GM12878 (cell line): Measurements from ENCODE around the gene ZNF507. TPM values are rescaled to one million over a fixed set of nuclear protein-coding genes. Genes with fewer than 3 reads are reported as not detected.

Source experiments
- ATAC-seq: fragments of 200-7000 bp; cut with Tn5 transposase; 3 replicates; pipeline ENCODE4 v1.9.1; 2020; ENCODE audit warnings: mild to moderate bottlenecking, moderate library complexity
- BruUV-seq: library from RNA; stranded (reverse); fragments of 400-500 nt; replicated peaks from 2 replicates; lab custom pipeline; 2021; lab: Mats Ljungman, UMichigan
- CTCF ChIA-PET: fragments of 300-600 bp; sonication (Branson Sonifier 250); formaldehyde crosslinking; extraction: SDS; loops from one replicate; lab custom pipeline; 2021; ENCODE audit warnings: inconsistent platforms; lab: Yijun Ruan, JAX
- POLR2A ChIA-PET: fragments of 350-600 bp; formaldehyde crosslinking; extraction: SDS; loops from one replicate; lab custom pipeline; 2021; ENCODE audit warnings: inconsistent platforms; lab: Charles Lee
- RAD21 ChIA-PET: fragments of 300-600 bp; sonication (Branson Sonifier 250); formaldehyde crosslinking; loops from one replicate; lab custom pipeline; 2023; ENCODE audit warnings: antibody characterized with exemption; ENCODE audit not compliant: unreplicated experiment; lab: Charles Lee
- SMC1A ChIA-PET: fragments of 300-600 bp; sonication (Branson Sonifier 250); formaldehyde crosslinking; loops from one replicate; lab custom pipeline; 2023; ENCODE audit not compliant: unreplicated experiment, uncharacterized antibody; lab: Charles Lee
- DNase-seq: peaks from one replicate; pipeline ENCODE4 v3.0.0-alpha.2; 2011; ENCODE audit warnings: low read depth, low spot score
- FAIRE-seq: peaks from 3 replicates; lab custom pipeline; 2011; peaks lifted over from hg19 to GRCh38; lab: Jason Lieb, UNC
- H2AFZ ChIP-seq: 2 replicates; pipeline ENCODE4 v1.6.0; 2011; ENCODE audit warnings: low read depth, low read length, control low read depth; ENCODE audit not compliant: control insufficient read depth
- H3K27ac ChIP-seq: 2 replicates; pipeline ENCODE4 v1.5.1; 2011; ENCODE audit warnings: control low read depth; ENCODE audit not compliant: control insufficient read depth, insufficient read depth
- H3K27me3 ChIP-seq, 2 experiments: replicated peaks in 1 of 2; 2 replicates each; pipeline versions ENCODE4 v1.6.0 to v1.6.1; 2011; ENCODE audit warnings: low read length in 1 of 2; ENCODE audit not compliant: control insufficient read depth in 2 of 2, insufficient read depth in 2 of 2
- H3K36me3 ChIP-seq, 2 experiments: 2 replicates each; pipeline ENCODE4 v1.5.1; 2011; ENCODE audit warnings: low read length in 1 of 2; ENCODE audit not compliant: control insufficient read depth in 2 of 2, insufficient read depth in 2 of 2
- H3K4me1 ChIP-seq: 2 replicates; pipeline ENCODE4 v1.6.1; 2011; ENCODE audit warnings: mild to moderate bottlenecking, low read length, moderate library complexity, mixed read lengths; ENCODE audit not compliant: control insufficient read depth, insufficient read depth
- H3K4me2 ChIP-seq: 2 replicates; pipeline ENCODE4 v1.6.0; 2011; ENCODE audit warnings: control low read depth; ENCODE audit not compliant: control insufficient read depth, insufficient read depth
- H3K4me3 ChIP-seq: fragments of 200-600 bp; sonication (generic); 2 replicates; pipeline ENCODE4 v1.5.1; 2016
- H3K79me2 ChIP-seq: 2 replicates; pipeline ENCODE4 v1.6.0; 2011; ENCODE audit warnings: low read length; ENCODE audit not compliant: control insufficient read depth, insufficient read depth
- H3K9ac ChIP-seq: 2 replicates; pipeline ENCODE4 v1.8.0; 2011; ENCODE audit warnings: low read length, control low read depth, mixed read lengths; ENCODE audit not compliant: control insufficient read depth, insufficient read depth
- H3K9me3 ChIP-seq: replicated peaks from 3 replicates; pipeline ENCODE4 v1.5.1; 2011; ENCODE audit warnings: mild to moderate bottlenecking, low read length; ENCODE audit not compliant: control insufficient read depth, insufficient read depth
- H4K20me1 ChIP-seq: 2 replicates; pipeline ENCODE4 v1.6.0; 2011; ENCODE audit not compliant: control insufficient read depth, insufficient read depth
- EED ChIP-seq: sonication (generic); IDR thresholded peaks from 2 replicates; pipeline ENCODE4 v1.6.1; 2016; ENCODE audit warnings: antibody characterized with exemption, low read depth
- IKZF1 ChIP-seq: fragments of 450-650 bp; conservative IDR thresholded peaks from 2 replicates; pipeline ENCODE4 v1.6.1; 2017; ENCODE audit warnings: antibody characterized with exemption, mild to moderate bottlenecking
- NRF1 ChIP-seq: conservative IDR thresholded peaks from 2 replicates; pipeline ENCODE4 v1.6.1; 2011; ENCODE audit warnings: mild to moderate bottlenecking, low read depth, low read length, improper control_type of control experiment
- TAF1 ChIP-seq: IDR thresholded peaks from 2 replicates; pipeline ENCODE4 v1.6.1; 2011; ENCODE audit warnings: mild to moderate bottlenecking, low read depth, low read length, borderline replicate concordance
- TCF12 ChIP-seq: IDR thresholded peaks from 2 replicates; pipeline ENCODE4 v1.6.1; 2011; ENCODE audit warnings: low read depth, mild to moderate bottlenecking, low read length
- ZBED1 ChIP-seq: IDR thresholded peaks from 2 replicates; pipeline ENCODE4 v1.6.1; 2016; ENCODE audit warnings: borderline replicate concordance
- ZNF217 ChIP-seq: fragments of 450-650 bp; IDR thresholded peaks from 2 replicates; pipeline ENCODE4 v1.6.1; 2017; ENCODE audit warnings: antibody characterized with exemption, mild to moderate bottlenecking
- ZNF274 ChIP-seq: IDR thresholded peaks from one replicate; pipeline ENCODE4 v1.8.0; 2011; ENCODE audit not compliant: insufficient read length, insufficient read depth
- WGBS: methylation state at CpG from one replicate; pipeline ENCODE4 v1.1.6; 2016; ENCODE audit warnings: low lambda C conversion rate; ENCODE audit not compliant: insufficient replicate concordance, insufficient coverage; ENCODE audit errors: missing lambda C conversion rate; 5-methylcytosine and 5-hydroxymethylcytosine counted together
- in situ Hi-C: fragments of 300-500 bp; cut with MboI; formaldehyde crosslinking; loops from 9 replicates; pipeline ENCODE4 v1.14.3; 2018; ENCODE audit warnings: mixed read lengths
- intact Hi-C: fragments of 100-400 bp; cut with micrococcal nuclease; formaldehyde crosslinking; loops from one replicate; pipeline ENCODE4 v1.14.2; 2022; ENCODE audit not compliant: unreplicated experiment
- polyA plus RNA-seq, 11 experiments: library from polyadenylated mRNA; depleted of rRNA in 4 of 11; unstranded in 6 of 11; stranded (reverse) in 5 of 11; fragments of >200 nt; fragmentation: Nextera tagmentation in 4 of 11; fragmentation: Illumina TruSeq in 1 of 11; extraction: Ambion mirVana in 4 of 11; extraction: Trizol in 1 of 11; gene quantifications; 1 replicate in 1 of 11; 2 replicates in 10 of 11; pipeline versions ENCODE4 v1.2.1 to v1.2.3, GENCODE V29; 2011 to 2016; ENCODE audit warnings: inconsistent platforms in 2 of 11, missing spikeins in 2 of 11, low read depth in 1 of 11
- total RNA-seq, 4 experiments: library from RNA; depleted of rRNA in 3 of 4; stranded (reverse); fragments of >200 nt in 3 of 4; fragmentation: Illumina TruSeq in 1 of 4; extraction: Trizol in 1 of 4; gene quantifications; 2 replicates each; pipeline versions ENCODE4 v1.2.1 to v1.2.3, GENCODE V29; 2013 to 2021
- TF ChIP-seq, protein P1 (sequence below): IDR thresholded peaks from 2 replicates; pipeline ENCODE4 v1.6.1; 2011; ENCODE audit warnings: low read depth, low read length, improper control_type of control experiment, borderline replicate concordance
- TF ChIP-seq, protein P2 (sequence below): fragments of 450-650 bp; IDR thresholded peaks from 2 replicates; pipeline ENCODE4 v1.6.1; 2017; ENCODE audit warnings: borderline replicate concordance
- TF ChIP-seq, protein P3 (sequence below): IDR thresholded peaks from 2 replicates; pipeline ENCODE4 v1.6.1; 2011; ENCODE audit warnings: borderline replicate concordance, low read depth, mild to moderate bottlenecking, moderate library complexity, mixed read lengths, low read length; ENCODE audit not compliant: insufficient read depth; ENCODE audit errors: extremely low read length
- TF ChIP-seq, protein P4 (sequence below): IDR thresholded peaks from 2 replicates; pipeline ENCODE4 v1.6.1; 2012; ENCODE audit warnings: low read depth, low read length, improper control_type of control experiment

Gene ZNF507
- total and polyA plus RNA-seq, 10 of the 15 experiments (the other 5 are each of a cell fraction or from before 2014, with no cell fraction given), result 2.3 to 18.4 (median 10.1) TPM

DNA sequence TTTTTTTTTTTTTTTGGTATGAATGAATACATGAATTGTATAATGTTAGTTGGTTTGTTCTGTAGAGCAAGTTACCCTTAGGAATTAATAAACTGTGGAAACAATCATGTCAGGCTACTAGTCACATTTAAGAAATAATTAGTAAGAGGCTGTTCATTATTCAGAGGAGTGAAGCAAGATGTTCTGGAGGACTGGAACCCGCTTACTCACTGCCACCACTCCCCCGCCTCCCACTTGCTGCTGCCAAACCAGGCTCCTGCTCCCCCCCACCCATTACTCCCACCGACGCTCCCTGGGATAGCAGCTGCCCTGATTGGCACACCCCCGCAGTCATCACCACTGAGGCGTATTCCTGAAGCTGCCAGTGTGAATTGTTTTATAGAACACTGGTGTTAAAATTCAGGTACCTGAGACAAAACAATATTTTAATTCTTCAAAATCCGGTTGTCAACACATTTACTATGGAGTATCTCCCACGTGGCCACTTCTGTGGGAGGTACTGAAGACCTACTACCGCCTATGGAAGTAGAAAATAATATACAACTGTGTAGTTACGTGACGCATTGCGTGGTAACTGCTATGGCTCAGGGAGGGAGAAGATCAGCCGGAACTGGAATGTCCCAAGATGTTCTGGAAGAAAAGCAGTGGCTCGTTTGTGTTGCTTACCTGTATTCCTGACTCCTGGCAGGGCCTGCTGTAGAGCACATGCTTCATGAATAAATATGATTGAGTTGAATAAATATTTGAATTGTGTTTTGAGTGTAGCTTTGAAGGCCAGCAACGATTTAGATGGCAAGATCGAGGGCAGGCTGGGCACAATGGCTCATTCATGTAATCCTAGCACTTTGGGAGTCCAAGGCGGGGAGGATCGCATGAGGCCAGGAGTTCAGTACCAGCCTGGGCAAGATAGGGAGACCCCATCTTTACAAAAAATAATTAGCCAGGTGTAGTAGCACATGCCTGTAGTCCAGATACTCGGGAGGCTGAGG lies 61.9 kb downstream of the ZNF507 start:
- SMC1A ChIA-PET, result no interaction called here
- Histone ChIP-seq H3K36me3 (0 out of 4 replicates have a peak, but pooled peaks cover 1 to 8% of the 10 kb centered on the region in 2 experiments), H3K4me3 (peak overlapping the region; percentile 97; the same call in 1 of the 2 replicates), H3K27ac (no peak overlapping the region), H3K4me2 (peak overlapping the region; percentile 43), H3K9me3 (no peaks in the 10 kb centered on the region; the same call in 2 of the 3 replicates), H3K9ac (no peak overlapping the region), H2AFZ (no peak overlapping the region), H3K4me1 (peaks cover 12% of the 10 kb centered on the region), H4K20me1 (no peaks in the 10 kb centered on the region), H3K79me2 (peaks cover 21% of the 10 kb centered on the region), H3K27me3 (no peaks in the 10 kb centered on the region)
- WGBS, result 96% methylated on average over 17 of the region's 19 CpGs
- DNase-seq (no peak), ATAC-seq (no peak), FAIRE-seq (no peak)
- RAD21 ChIA-PET, result no interaction called here
- TSS peak; percentile 55 for BruUV-seq
- POLR2A ChIA-PET, result no interaction called here
- TF ChIP-seq ZNF274, result no peak
- TF ChIP-seq EED, result no peak
- TF ChIP-seq, protein P1, sequence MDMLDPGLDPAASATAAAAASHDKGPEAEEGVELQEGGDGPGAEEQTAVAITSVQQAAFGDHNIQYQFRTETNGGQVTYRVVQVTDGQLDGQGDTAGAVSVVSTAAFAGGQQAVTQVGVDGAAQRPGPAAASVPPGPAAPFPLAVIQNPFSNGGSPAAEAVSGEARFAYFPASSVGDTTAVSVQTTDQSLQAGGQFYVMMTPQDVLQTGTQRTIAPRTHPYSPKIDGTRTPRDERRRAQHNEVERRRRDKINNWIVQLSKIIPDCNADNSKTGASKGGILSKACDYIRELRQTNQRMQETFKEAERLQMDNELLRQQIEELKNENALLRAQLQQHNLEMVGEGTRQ, result no peak
- TF ChIP-seq IKZF1, result no peak
- CTCF ChIA-PET, result no interaction called here
- intact Hi-C loops, result loop anchor here (5.0 kb wide), 2 partner anchors 60 to 175 kb away; partner anchors contain the start of genes PDCD5 and ZNF507
- in situ Hi-C loops, result loop anchor here (10.0 kb wide), 1 partner anchor 178 kb away; the partner anchor contains the start of gene PDCD5

DNA sequence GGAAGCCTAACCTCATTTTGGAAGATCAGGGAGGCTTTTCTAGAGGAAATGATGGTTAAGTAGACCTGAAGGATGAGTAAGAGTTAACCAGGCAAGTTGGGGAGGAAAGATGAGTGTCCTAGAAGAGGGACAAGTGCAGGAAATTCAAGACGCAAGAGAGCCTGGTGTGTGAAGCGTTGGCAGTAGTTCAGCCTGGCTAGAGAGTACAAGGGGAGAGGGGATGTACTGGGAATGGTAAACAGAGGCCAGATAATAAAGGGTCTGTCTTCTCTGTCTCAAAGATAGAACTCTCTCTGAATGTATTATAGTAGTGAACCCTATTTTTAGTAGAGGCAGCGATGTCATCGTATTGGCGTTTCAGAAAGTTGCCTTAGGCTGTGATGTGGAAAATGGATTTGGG lies 69.8 kb downstream of the ZNF507 start:
- H3K27me3 ChIP-seq, result no peaks in the 10 kb centered on the region
- DNase-seq (no peak), ATAC-seq (no peak), FAIRE-seq (no peak)
- H3K36me3 ChIP-seq, result peaks cover 0 to 1% of the 10 kb centered on the region in 2 experiments; a peak in 3 of 4 replicates
- H3K4me2 ChIP-seq, result no peak overlapping the region
- POLR2A ChIA-PET, result no interaction called here
- WGBS, result 97% methylated on average over 5 of the region's 5 CpGs
- H3K4me3 ChIP-seq, result no peak overlapping the region
- no peak overlapping the region for H3K9ac ChIP-seq
- in situ Hi-C loops (no loop called here), intact Hi-C loops (no loop called here)
- RAD21 ChIA-PET, result no interaction called here
- CTCF ChIA-PET, result no interaction called here
- H4K20me1 ChIP-seq, result no peaks in the 10 kb centered on the region
- SMC1A ChIA-PET, result no interaction called here
- no peak overlapping the region for H3K27ac ChIP-seq
- no peaks in the 10 kb centered on the region for H3K9me3 ChIP-seq
- H3K79me2 ChIP-seq, result no peaks in the 10 kb centered on the region
- no TSS peak for BruUV-seq
- H2AFZ ChIP-seq, result no peak overlapping the region
- H3K4me1 ChIP-seq, result no peaks in the 10 kb centered on the region
- TF ChIP-seq, protein P2, sequence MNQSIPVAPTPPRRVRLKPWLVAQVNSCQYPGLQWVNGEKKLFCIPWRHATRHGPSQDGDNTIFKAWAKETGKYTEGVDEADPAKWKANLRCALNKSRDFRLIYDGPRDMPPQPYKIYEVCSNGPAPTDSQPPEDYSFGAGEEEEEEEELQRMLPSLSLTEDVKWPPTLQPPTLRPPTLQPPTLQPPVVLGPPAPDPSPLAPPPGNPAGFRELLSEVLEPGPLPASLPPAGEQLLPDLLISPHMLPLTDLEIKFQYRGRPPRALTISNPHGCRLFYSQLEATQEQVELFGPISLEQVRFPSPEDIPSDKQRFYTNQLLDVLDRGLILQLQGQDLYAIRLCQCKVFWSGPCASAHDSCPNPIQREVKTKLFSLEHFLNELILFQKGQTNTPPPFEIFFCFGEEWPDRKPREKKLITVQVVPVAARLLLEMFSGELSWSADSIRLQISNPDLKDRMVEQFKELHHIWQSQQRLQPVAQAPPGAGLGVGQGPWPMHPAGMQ, result no peak
- TF ChIP-seq, protein P3, sequence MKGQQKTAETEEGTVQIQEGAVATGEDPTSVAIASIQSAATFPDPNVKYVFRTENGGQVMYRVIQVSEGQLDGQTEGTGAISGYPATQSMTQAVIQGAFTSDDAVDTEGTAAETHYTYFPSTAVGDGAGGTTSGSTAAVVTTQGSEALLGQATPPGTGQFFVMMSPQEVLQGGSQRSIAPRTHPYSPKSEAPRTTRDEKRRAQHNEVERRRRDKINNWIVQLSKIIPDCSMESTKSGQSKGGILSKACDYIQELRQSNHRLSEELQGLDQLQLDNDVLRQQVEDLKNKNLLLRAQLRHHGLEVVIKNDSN, result no peak
- TF ChIP-seq, protein P4, sequence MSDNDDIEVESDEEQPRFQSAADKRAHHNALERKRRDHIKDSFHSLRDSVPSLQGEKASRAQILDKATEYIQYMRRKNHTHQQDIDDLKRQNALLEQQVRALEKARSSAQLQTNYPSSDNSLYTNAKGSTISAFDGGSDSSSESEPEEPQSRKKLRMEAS, result no peak
- TF ChIP-seq TCF12 (no peak), ZNF217 (no peak), NRF1 (no peak), ZBED1 (no peak), TAF1 (no peak)
